Keratinocyte (primary cell): ENCODE results near the gene ITIH2.

Experiments
- EZH2 ChIP-seq: IDR thresholded peaks from one replicate; pipeline ENCODE4 v1.6.1; 2012; ENCODE audit warnings: inconsistent platforms, mild to moderate bottlenecking, low read length, moderate library complexity
- TF ChIP-seq, protein P1 (sequence below), 3 experiments: IDR thresholded peaks in 1 of 3; conservative IDR thresholded peaks in 1 of 3; optimal IDR thresholded peaks in 1 of 3; 2 replicates in 2 of 3; 3 replicates in 1 of 3; pipeline versions ENCODE3 to v1.5.1; 2011; ENCODE audit warnings: low read length in 3 of 3, mild to moderate bottlenecking in 3 of 3, moderate library complexity in 2 of 3, control low read depth in 1 of 3, inconsistent platforms in 1 of 3; ENCODE audit not compliant: insufficient read depth in 2 of 3; ENCODE audit errors: extremely low read depth in 1 of 3

DNA sequence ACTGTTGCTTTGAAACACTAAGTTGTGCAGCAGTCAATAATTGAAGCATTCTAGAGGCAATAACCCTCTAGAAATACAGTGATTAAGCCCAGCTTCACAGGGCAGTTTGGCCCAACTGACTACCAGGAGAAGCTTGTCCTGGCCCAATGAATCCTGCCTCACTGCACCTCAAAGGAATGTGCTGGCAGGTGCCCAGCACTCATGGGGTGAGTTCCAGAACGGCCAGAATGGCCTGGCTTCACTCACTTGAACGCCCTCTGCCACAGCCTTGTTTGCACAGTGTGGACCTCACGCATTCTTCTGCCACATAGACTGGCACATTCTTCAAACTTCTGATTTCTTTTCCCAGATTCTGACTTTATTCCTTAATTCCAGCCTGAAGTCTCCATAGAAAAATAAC, 6.6 kb upstream of the ITIH2 start:
- TF ChIP-seq, protein P1, sequence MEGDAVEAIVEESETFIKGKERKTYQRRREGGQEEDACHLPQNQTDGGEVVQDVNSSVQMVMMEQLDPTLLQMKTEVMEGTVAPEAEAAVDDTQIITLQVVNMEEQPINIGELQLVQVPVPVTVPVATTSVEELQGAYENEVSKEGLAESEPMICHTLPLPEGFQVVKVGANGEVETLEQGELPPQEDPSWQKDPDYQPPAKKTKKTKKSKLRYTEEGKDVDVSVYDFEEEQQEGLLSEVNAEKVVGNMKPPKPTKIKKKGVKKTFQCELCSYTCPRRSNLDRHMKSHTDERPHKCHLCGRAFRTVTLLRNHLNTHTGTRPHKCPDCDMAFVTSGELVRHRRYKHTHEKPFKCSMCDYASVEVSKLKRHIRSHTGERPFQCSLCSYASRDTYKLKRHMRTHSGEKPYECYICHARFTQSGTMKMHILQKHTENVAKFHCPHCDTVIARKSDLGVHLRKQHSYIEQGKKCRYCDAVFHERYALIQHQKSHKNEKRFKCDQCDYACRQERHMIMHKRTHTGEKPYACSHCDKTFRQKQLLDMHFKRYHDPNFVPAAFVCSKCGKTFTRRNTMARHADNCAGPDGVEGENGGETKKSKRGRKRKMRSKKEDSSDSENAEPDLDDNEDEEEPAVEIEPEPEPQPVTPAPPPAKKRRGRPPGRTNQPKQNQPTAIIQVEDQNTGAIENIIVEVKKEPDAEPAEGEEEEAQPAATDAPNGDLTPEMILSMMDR (optimal IDR thresholded peaks at IDR 0.05 in 1 of 3, IDR thresholded peaks at IDR 0.05 in 1 of 3, conservative IDR thresholded peaks at IDR 0.05 in 1 of 3; ENCODE audit: extremely low read depth in 1 of 3, insufficient read depth in 2 of 3, low read length in 3 of 3): no peak
- TF ChIP-seq EZH2: no peak
